CD4-positive, CD25-positive, alpha-beta regulatory T cell (primary cell): ENCODE results near the gene PALB2. TPM values are rescaled to one million over a fixed set of nuclear protein-coding genes. Genes with fewer than 3 reads are reported as not detected.

Experiments
- ATAC-seq, 2 donors: fragments of 150-1000 bp; cut with Tn5 transposase; one replicate each; pipeline ENCODE4 v1.10.0; 2021; ENCODE audit warnings: low read depth in 2 of 2, moderate number of reproducible peaks in 2 of 2, moderate library complexity in 1 of 2
- DNase-seq, 3 donors: peaks; one replicate each; pipeline versions ENCODE4 v3.0.0 to v3.0.0-alpha.2; 2012 to 2022; ENCODE audit warnings: mixed read lengths in 1 of 3
- H3K27ac ChIP-seq: one replicate; pipeline ENCODE4 v1.7.0; 2013; ENCODE audit warnings: mild to moderate bottlenecking, low read length; ENCODE audit not compliant: insufficient read depth, poor library complexity, severe bottlenecking
- H3K27me3 ChIP-seq: one replicate; pipeline ENCODE4 v1.7.0; 2013; ENCODE audit warnings: low read length; ENCODE audit not compliant: control insufficient read depth, insufficient read depth
- H3K36me3 ChIP-seq: one replicate; pipeline ENCODE4 v1.7.0; 2013; ENCODE audit warnings: mild to moderate bottlenecking, low read length, moderate library complexity; ENCODE audit not compliant: control insufficient read depth, insufficient read depth
- H3K4me1 ChIP-seq: 2 replicates; pipeline ENCODE4 v1.7.0; 2013; ENCODE audit warnings: mild to moderate bottlenecking, low read length; ENCODE audit not compliant: insufficient read depth, control insufficient read depth, poor library complexity, severe bottlenecking
- H3K4me3 ChIP-seq: one replicate; pipeline ENCODE4 v1.7.0; 2013; ENCODE audit warnings: low read depth, mild to moderate bottlenecking, low read length, moderate library complexity
- H3K9me3 ChIP-seq, 2 experiments: 1 replicate in 1 of 2; 2 replicates in 1 of 2; pipeline ENCODE4 v1.7.0; 2013; ENCODE audit warnings: low read length in 2 of 2, mild to moderate bottlenecking in 1 of 2, moderate library complexity in 1 of 2; ENCODE audit not compliant: control insufficient read depth in 2 of 2
- H3K27ac Mint-ChIP-seq, 3 donors: one replicate each; pipeline ENCODE4 v1.8.0; 2020 to 2022; ENCODE audit warnings: mild to moderate bottlenecking in 3 of 3, mixed read lengths in 3 of 3, moderate library complexity in 2 of 3
- H3K27me3 Mint-ChIP-seq: one replicate; pipeline ENCODE4 v1.8.0; 2022; ENCODE audit warnings: mild to moderate bottlenecking, mixed read lengths
- H3K36me3 Mint-ChIP-seq: one replicate; pipeline ENCODE4 v1.8.0; 2020; ENCODE audit warnings: mixed read lengths
- H3K4me1 Mint-ChIP-seq, 4 donors: one replicate each; pipeline ENCODE4 v1.8.0; 2020 to 2022; ENCODE audit warnings: mixed read lengths in 4 of 4, mild to moderate bottlenecking in 1 of 4
- H3K4me3 Mint-ChIP-seq, 4 donors: one replicate each; pipeline ENCODE4 v1.8.0; 2020 to 2022; ENCODE audit warnings: mild to moderate bottlenecking in 4 of 4, mixed read lengths in 4 of 4, moderate library complexity in 3 of 4
- H3K9me3 Mint-ChIP-seq, 7 donors: one replicate each; pipeline ENCODE4 v1.8.0; 2020 to 2022; ENCODE audit warnings: mixed read lengths in 7 of 7, mild to moderate bottlenecking in 3 of 7, moderate library complexity in 2 of 7
- polyA plus RNA-seq, 4 donors: library from polyadenylated mRNA; unstranded; fragments of 300-500 nt; fragmentation: Illumina TruSeq; gene quantifications; one replicate each; pipeline ENCODE4 v1.2.3, GENCODE V29; 2021
- total RNA-seq: library from RNA; stranded (reverse); gene quantifications from one replicate; pipeline ENCODE4 v1.2.3, GENCODE V29; 2022

PALB2 gene
- total RNA-seq = 8.1 TPM
- 1 to 10 TPM; 4.5 to 6.7 (median 5.8) TPM for polyA plus RNA-seq

- Histone ChIP-seq H3K9me3 (no peaks in the 10 kb centered on the region), H3K4me1 (peaks cover 18% of the 10 kb centered on the region), H3K4me3 (peak within 1 kb of the TSS; percentile 95), H3K27ac (peak within 1 kb of the TSS; percentile 83), H3K27me3 (no peaks in the 10 kb centered on the region), H3K36me3 (peaks cover 19% of the 10 kb centered on the region)
- Mint-ChIP-seq H3K27me3 (peaks cover 4% of the 10 kb centered on the region), H3K4me3 (peak within 1 kb of the TSS; percentile 98 to 99 (median 98)), H3K9me3 (peaks cover 0 to 4% (median 0%) of the 10 kb centered on the region in 7 donors), H3K4me1 (peaks cover 20 to 49% (median 34%) of the 10 kb centered on the region in 4 donors), H3K36me3 (peaks cover 22% of the 10 kb centered on the region), H3K27ac (peak within 1 kb of the TSS; percentile 95 to 98 (median 98))
- peak; percentile 95 for ATAC-seq
- DNase-seq = peak; percentile 80 to 94 (median 82)
These were observed at the start of gene PALB2, which contains the start of gene DCTN5 for GRCh38 chr16:23640931-23641765. Gene PALB2 (minus strand): TSS chr16:23641310. CDS start chr16:23641157, 153 bp downstream. Gene DCTN5 (plus strand): TSS chr16:23641466. CDS start chr16:23641543, 77 bp downstream.

- H3K4me1 Mint-ChIP-seq = peaks cover 0 to 3% (median 0%) of the 10 kb centered on the region in 4 donors
- H3K27me3 ChIP-seq = no peaks in the 10 kb centered on the region
- H3K9me3 ChIP-seq = no peaks in the 10 kb centered on the region
- peaks cover 30% of the 10 kb centered on the region for H3K36me3 Mint-ChIP-seq
- H3K27me3 Mint-ChIP-seq = peaks cover 2% of the 10 kb centered on the region
- H3K27ac Mint-ChIP-seq = peak overlapping the region in 1 of 3 donors; percentile 67
- no peak overlapping the region for H3K4me3 Mint-ChIP-seq
- no peak for ATAC-seq
- DNase-seq = no peak
- H3K4me3 ChIP-seq = no peak overlapping the region
- peaks cover 36% of the 10 kb centered on the region for H3K36me3 ChIP-seq
- no peaks in the 10 kb centered on the region for H3K4me1 ChIP-seq
- no peaks in the 10 kb centered on the region for H3K9me3 Mint-ChIP-seq
- no peak overlapping the region for H3K27ac ChIP-seq
These were observed 48.5 kb upstream of the PALB2 start for GRCh38 chr16:23689442-23690187.

GRCh38 chr16:23687034-23687808 is 46.1 kb upstream of the PALB2 start:
- peak overlapping the region in 2 of 3 donors; percentile 60 to 71 for H3K27ac Mint-ChIP-seq
- Histone ChIP-seq H3K36me3 (peaks cover 47% of the 10 kb centered on the region), H3K27me3 (no peaks in the 10 kb centered on the region), H3K4me3 (no peak overlapping the region), H3K27ac (no peak overlapping the region), H3K9me3 (no peaks in the 10 kb centered on the region), H3K4me1 (no peaks in the 10 kb centered on the region)
- no peaks in the 10 kb centered on the region for H3K27me3 Mint-ChIP-seq
- DNase-seq = no peak
- H3K9me3 Mint-ChIP-seq = no peaks in the 10 kb centered on the region
- ATAC-seq = no peak
- peaks cover 36% of the 10 kb centered on the region for H3K36me3 Mint-ChIP-seq
- H3K4me1 Mint-ChIP-seq = peaks cover 0 to 1% (median 0%) of the 10 kb centered on the region in 4 donors
- H3K4me3 Mint-ChIP-seq = no peak overlapping the region

- H3K4me3 ChIP-seq = no peak overlapping the region
- no peak for DNase-seq
- H3K4me1 ChIP-seq = peaks cover 22% of the 10 kb centered on the region
- Mint-ChIP-seq H3K27me3 (no peaks in the 10 kb centered on the region), H3K36me3 (peaks cover 27% of the 10 kb centered on the region), H3K9me3 (no peaks in the 10 kb centered on the region), H3K4me1 (peaks cover 0 to 13% (median 9%) of the 10 kb centered on the region in 4 donors), H3K27ac (peak overlapping the region in 2 of 3 donors; percentile 8 to 77), H3K4me3 (no peak overlapping the region)
- H3K27me3 ChIP-seq = no peaks in the 10 kb centered on the region
- H3K27ac ChIP-seq = no peak overlapping the region
- H3K36me3 ChIP-seq = peaks cover 24% of the 10 kb centered on the region
- H3K9me3 ChIP-seq = no peaks in the 10 kb centered on the region
- ATAC-seq = no peak
These were observed 42.4 kb upstream of the PALB2 start for GRCh38 chr16:23683487-23683886.

- Histone ChIP-seq H3K4me3 (no peak overlapping the region), H3K4me1 (peaks cover 27% of the 10 kb centered on the region), H3K9me3 (no peaks in the 10 kb centered on the region), H3K27ac (no peak overlapping the region), H3K36me3 (peaks cover 14% of the 10 kb centered on the region), H3K27me3 (no peaks in the 10 kb centered on the region)
- Mint-ChIP-seq H3K4me1 (peaks cover 5 to 24% (median 14%) of the 10 kb centered on the region in 4 donors), H3K4me3 (peak overlapping the region in 1 of 4 donors; percentile 27), H3K36me3 (peaks cover 16% of the 10 kb centered on the region), H3K9me3 (no peaks in the 10 kb centered on the region), H3K27ac (no peak overlapping the region), H3K27me3 (no peaks in the 10 kb centered on the region)
- ATAC-seq (no peak), DNase-seq (no peak)
These were observed 41.1 kb upstream of the PALB2 start for GRCh38 chr16:23682181-23682580.

- Histone ChIP-seq H3K9me3 (no peaks in the 10 kb centered on the region), H3K4me1 (peaks cover 27% of the 10 kb centered on the region), H3K36me3 (peaks cover 11% of the 10 kb centered on the region), H3K27ac (no peak overlapping the region), H3K4me3 (peak overlapping the region; percentile 58), H3K27me3 (no peaks in the 10 kb centered on the region)
- no peaks in the 10 kb centered on the region for H3K9me3 Mint-ChIP-seq
- H3K27me3 Mint-ChIP-seq = no peaks in the 10 kb centered on the region
- peak overlapping the region in 1 of 3 donors; percentile 48 for H3K27ac Mint-ChIP-seq
- ATAC-seq = no peak
- no peak for DNase-seq
- peaks cover 9% of the 10 kb centered on the region for H3K36me3 Mint-ChIP-seq
- peaks cover 8 to 25% (median 15%) of the 10 kb centered on the region in 4 donors for H3K4me1 Mint-ChIP-seq
- H3K4me3 Mint-ChIP-seq = peak overlapping the region; percentile 77 to 91 (median 87)
These were observed 38.9 kb upstream of the PALB2 start for GRCh38 chr16:23679986-23680336.
